Myocyte (in vitro differentiated cells): ENCODE results near the gene DSCAM. TPM values are rescaled to one million over a fixed set of nuclear protein-coding genes. Genes with fewer than 3 reads are reported as not detected.
"Not testable (repeated sequence)": the region's sequence is repeated elsewhere in the genome, so short reads cannot be mapped to it uniquely, and the experiment has no call there.

Experiments used
- DNase-seq: peaks from one replicate; pipeline ENCODE4 v3.0.0-alpha.2; 2012; ENCODE audit warnings: low read depth
- total RNA-seq: library from RNA; depleted of rRNA; stranded (reverse); fragments of >200 nt; gene quantifications from 2 replicates; pipeline ENCODE4 v1.2.3, GENCODE V29; 2014

Gene DSCAM
- total RNA-seq, 1 donor from 2014 or later: not detected

- DNase-seq: no peak
These were observed 780.7 kb downstream of the DSCAM start for GRCh38 chr21:40066221-40066620.

DNA sequence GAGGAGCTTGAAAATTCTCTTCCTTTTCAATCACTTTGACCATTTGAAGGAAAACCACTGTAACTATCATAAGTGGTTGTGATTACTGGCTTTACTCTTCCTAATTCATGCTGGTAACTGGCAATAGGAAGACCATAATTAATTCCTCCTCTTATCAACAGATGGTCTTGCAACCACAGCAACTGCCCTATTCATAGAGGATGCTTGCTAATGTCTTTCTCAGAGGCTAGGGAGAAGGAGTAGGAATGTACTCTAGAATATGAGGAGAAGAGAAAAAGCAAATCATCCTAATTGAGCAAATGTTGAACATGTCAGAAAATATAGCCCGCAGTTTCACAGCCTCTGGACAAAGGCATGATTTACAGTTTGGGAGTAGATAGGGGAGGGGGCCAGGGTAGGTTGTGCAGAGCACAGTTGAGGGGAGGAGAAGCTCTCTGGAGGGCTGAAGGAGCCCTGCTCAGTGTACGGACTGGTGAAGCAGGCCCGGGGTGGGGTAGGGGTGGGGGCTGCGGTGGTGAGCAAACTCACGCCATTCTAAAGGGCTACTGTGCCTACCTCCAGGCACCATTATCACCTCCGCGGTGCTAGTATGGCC, 786.8 kb downstream of the DSCAM start:
- DNase-seq: no peak

- DNase-seq: no peak
These were observed 789.6 kb downstream of the DSCAM start for GRCh38 chr21:40057331-40057730.

DNA sequence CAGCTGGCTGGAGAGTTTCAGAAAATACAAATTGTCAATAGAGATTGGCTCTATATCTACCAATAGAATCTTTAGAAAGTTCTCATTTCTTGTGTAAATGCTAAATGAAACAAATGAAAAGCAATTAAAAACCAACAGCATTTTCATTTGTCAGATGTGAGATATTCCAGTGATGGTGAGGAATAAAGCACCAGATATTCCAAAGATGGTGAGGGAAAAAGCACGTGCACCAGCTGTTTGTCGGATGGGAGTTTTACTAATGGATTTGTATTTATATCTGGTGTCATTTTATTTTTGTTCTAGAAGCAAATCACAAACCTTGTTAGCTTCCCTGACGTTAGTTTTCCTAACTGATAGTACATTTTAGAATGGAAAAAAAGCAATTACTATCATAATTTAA, 790.9 kb downstream of the DSCAM start:
- DNase-seq: no peak

DNA sequence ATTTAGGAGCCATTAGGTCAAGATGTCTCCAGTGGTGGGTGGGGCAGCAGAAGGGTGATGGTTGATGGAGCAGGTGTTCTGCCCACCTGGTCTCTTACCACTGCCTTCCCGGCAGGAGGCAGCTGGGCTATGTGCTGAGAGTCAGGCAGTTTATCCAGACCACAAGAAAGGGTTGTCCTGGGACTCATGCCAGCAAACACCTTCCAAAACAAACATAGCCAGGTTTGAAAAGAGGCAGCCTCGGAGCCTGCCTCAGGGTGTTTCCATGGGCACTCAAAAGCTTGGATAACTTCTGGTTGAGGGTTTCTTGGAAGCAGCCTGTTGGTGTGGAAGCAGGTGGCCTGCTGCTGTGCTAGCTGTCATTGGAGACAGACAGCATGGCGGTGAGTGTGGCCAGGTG, 792.6 kb downstream of the DSCAM start:
- no peak for DNase-seq

DNA sequence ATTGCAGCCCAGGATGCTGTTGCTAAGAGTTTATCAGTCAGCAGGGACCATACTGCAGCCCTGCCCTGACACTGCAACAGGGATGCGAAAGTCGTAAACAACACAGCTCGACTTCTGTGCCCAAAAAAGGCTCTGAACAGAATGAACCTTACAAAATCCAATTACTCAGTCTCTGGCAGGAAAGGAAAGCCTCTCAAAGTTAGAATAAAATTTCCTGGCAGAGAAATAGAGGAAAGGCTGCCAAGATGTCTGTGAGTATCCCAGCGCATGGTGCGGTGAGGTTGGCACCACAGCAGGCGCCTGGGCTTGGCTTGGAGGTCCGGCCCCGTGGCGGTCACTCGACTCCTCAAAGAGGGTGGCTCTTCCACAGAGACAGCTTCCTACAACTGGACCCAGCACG, 794.0 kb downstream of the DSCAM start:
- DNase-seq: no peak

DNA sequence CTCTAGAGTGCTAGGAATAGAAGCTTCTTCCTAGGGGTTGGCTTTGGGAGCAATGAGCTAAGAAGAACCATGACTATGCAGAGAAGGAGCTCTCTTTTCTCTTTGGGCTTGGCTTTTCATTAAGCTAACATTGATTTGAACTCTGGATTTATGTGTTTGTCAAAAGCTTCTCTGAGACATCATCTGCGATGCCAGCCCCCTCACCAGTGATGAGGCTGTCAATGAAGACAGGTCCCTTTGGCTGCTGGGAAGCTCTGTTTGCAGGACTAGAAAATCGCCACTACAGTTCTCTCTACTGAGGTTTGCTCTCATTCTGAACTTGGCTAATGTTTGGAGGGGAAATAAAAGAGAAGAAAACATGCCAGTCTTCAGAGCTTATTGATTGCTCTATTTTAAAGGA, 794.7 kb downstream of the DSCAM start:
- DNase-seq: no peak

DNA sequence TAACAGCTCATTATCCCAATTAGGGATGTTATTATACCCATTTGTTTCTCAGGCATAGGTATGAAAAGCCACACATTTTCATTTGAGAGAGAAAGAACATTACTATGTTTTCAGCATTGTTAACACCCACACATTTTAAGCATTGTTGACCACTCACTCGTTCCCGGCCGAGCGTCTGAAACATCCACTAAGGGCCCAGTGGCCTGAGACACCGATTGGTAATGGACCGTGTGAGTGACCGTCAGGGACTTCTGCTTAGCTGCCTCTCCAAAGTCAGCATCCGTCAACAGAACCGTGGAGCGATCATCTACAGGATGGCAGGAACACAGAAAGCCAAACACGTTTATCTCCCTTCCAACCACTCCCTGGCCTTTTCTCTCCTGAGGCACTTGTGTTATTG, 795.2 kb downstream of the DSCAM start:
- no peak for DNase-seq

GRCh38 chr21:40049931-40050290, 797.0 kb downstream of the DSCAM start:
- DNase-seq: no peak

- DNase-seq: no peak
These were observed 797.7 kb downstream of the DSCAM start for GRCh38 chr21:40049031-40049930.

DNA sequence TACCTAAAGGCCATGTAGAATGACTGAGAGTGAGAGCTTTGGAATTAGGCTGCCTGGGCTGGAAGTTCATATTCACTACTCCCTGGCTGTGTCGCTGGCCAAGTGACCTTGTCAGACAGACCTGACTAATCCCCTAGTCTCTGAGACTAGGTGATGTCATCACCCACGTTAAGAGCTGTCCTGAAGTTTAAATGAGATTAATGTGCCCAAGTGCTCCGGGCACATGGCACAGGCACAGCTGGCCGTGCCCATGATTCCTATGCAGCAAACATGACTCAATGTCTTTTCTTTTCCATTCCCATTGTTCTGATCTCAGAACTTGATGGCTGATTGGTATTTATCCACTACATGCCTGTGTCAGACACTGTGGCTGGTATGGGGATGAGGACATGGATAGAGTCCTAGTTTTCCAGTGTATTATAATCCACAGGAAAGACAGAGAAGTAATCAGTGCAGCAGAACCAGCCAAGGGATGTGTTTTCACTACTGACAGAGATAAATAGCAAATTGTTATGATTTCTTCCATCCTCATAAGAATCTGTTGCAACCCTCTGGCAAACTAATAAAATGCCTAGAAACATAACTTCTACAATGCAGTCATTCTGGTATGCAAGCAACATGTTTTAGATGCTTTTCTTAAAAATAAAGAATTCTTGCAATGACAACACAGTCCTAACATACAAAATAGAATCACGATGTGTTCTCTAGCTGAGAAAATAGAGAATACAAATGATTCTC, 798.8 kb downstream of the DSCAM start:
- no peak for DNase-seq

GRCh38 chr21:40047211-40047610, 799.7 kb downstream of the DSCAM start:
- DNase-seq: no peak

DNA sequence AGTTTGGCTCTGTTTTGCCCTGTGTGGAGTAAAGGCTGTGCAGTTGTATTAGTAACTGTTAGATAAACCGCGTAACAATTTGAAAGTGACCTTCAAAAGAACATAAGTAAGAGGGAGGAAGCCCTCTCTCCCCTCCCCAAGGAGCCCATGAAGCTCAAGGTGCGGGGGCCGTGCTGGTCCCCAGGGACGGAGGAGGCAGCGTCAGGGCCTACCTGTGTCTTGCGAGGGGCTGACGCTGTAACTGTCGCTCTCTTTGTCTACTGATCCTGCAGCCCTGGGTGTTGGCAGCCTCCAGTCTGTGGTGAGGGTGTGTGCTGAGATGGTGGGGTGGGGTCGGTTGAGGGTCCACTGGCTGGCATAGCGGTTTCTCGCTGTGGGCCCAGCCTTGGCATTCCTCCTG, 803.1 kb downstream of the DSCAM start:
- no peak for DNase-seq

DNA sequence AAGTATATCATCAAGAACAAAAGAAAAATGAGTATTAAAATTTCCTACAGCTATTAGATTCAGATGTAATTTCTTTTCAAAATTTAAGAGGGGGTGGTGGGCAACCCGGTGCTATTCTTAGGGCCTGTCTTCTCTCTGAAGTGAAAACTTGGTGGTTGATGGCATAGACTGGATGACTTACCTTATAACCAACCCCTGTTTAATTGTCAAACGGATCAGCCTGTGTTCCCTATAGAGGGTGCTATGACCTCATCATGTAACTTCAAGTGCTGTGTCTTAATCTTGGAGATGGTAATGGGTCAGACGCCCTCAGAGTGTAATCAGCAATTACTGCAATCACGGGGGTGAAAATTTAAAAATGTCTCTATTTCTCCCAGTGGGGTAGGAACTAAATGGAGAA, 803.5 kb downstream of the DSCAM start:
- no peak for DNase-seq

DNA sequence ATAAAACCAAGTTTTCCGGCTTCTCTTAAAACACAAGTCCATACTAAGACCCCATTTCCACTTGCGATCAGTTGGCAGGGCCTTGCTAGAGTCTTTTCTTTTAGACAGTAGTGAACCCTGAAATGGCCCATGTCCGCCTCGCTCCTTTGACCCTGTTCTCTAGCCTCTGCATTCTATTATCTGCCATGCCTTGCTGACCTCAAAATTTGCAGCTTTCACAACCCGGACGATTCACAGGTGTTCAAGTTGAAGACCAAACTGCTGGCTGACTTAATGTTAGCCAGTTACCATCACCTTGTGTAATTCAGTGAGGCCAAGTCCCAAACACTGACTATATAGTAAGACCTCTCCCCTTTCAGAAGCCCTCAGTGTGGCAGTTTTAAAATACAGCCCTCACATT, 805.5 kb downstream of the DSCAM start:
- DNase-seq: no peak

GRCh38 chr21:40033156-40033782, 813.7 kb downstream of the DSCAM start:
- not testable (repeated sequence) for DNase-seq

- no peak for DNase-seq
These were observed 817.1 kb downstream of the DSCAM start for GRCh38 chr21:40029888-40030287.

DNA sequence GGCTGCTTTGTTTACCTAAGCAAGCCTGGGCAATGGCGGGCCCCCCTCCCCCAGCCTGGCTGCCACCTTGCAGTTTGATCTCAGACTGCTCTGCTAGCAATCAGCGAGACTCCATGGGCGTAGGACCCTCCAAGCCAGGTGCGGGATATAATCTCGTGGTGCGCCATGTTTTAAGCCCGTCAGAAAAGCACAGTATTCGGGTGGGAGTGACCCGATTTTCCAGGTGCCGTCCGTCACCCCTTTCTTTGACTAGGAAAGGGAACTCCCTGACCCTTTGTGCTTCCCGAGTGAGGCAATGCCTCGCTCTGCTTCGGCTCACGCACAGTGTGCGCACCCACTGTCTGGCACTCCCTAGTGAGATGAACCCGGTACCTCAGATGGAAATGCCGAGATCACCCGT, 818.6 kb downstream of the DSCAM start:
- DNase-seq: not testable (repeated sequence)

DNA sequence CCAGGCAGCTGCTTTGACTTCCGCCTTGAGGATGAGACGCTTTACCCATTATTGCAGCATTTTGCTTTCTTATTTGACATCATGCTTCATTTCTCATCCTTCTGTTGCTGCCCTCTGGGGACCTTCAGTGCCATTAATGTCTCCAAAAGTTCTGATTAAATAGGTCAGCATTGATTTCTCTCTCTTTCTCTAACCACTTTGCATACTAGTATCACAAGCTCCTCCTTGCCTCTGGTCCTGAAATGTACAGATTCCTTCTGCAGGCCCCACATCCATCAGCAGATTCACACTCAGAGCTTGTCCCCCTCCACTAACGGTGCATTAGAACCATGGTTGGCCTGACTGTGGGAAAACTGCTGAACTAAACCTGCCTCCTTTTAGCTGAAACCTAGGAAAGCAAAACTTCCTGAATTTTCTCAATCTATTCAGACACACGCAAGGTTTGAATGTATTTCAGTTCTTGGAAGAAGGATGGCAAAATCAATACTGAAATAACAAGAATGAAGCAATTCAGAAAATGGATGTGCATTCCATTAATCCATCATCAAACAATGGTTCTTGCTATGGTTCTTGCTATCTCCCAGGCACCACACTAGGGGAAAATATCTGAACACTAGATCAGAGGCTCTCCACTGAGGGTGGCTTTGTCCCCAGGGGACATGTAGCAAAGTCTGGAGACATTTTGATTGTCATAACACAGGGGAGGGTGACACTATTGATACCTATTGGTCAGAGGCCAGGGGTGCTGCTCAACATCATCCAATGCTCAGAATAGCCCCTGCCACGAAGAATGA, 825.2 kb downstream of the DSCAM start:
- no peak for DNase-seq

DNA sequence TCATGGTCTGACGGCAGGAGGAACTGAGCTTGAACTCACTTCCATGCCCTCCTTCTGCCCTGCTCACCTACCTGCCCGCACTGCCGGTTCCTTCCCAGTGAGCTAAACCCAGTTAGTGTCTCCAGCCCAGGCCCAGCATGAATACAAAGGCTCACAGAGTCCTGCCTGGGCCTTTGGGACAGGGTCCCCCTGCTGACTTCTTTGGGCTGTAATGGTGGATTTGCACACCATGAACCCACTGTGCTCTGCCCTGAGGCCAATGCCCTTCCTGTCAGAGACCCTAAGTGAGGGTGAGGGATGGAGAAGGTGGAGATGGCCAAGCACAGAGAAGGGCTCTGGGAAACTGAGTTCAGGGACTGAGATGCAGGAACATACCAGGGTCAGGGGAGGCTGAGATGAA, 826.3 kb downstream of the DSCAM start:
- no peak for DNase-seq

DNA sequence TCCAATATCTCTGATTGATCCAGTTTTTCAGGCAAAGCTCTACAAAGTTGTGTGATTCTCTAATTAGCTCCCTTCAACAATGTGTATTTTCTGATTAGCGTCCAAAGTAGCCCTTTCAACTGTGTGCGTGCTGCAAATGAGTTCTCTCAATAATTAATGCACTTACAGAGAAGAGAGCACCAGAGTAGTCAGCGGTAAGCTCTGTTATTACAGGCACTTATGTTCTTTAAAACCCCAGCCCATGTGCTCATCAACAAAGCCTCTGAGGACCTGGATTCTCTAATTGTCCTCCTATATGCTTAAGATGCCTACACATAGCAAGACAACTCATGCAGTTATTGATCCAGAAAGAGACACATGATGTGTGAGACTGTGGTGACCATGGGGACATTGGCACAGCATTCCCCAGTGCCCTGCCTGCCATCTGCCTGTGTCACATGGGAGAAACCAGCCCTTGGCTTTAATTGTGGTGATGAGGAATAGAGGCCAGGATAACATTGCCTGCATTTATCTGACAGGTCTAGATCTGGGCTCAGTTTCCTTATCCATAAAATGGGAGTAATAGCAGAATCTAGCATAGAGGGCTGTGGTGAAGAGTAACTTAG, 828.0 kb downstream of the DSCAM start:
- no peak for DNase-seq
